CD4-positive, alpha-beta T cell treated with Interleukin-21 for 1 hour (primary cell): ENCODE measurements around the gene FOLR3.
"Not testable (repeated sequence)": the region's sequence is repeated elsewhere in the genome, so short reads cannot be mapped to it uniquely, and the experiment has no call there.

Experiments used
- DNase-seq: peaks from one replicate; pipeline ENCODE4 v3.0.0-alpha.2; 2020

The FOLR3 gene

DNA sequence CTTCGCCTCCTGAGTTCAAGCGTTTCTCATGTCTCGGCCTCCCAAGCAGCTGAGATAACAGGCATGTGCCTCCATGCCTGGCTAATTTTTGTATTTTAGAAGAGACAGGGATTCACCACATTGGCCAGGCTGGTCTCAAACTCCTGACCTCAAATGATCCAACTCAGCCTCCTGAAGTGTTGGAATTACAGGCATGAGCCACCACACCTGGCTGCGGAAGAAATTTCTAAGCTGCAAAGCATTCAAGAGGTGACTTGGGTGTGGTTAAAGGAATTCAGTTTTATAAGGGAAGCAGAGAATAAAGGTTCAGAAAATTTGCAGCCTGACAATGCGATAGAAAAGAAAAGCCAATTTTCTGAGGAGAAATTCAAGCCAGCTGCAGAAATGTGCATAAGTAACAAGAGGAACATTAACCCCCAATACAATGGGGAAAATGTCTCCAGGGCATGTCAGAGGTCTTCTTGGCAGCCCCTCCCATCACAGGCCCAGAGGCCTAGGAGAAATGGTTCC lies 33.6 kb downstream of the FOLR3 start:
- DNase-seq: not testable (repeated sequence)

DNA sequence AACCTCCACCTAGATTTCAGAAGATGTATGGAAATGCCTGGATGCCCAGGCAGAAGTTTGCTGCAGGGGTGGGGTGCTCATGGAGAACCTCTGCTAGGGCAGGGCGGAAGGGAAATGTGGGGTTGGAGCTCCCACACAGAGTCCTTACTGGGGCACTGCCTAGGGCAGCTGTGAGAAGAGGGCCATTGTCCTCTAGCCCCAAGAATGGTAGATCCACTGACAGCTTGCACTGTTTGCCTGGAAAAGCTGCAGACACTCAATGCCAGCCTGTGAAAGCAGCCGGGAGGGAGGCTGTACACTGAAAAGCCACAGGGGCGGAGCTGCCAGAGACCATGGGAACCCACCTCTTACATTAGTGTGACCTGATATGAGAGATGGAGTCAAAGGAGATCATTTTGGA lies 34.2 kb downstream of the FOLR3 start:
- DNase-seq: not testable (repeated sequence)

DNA sequence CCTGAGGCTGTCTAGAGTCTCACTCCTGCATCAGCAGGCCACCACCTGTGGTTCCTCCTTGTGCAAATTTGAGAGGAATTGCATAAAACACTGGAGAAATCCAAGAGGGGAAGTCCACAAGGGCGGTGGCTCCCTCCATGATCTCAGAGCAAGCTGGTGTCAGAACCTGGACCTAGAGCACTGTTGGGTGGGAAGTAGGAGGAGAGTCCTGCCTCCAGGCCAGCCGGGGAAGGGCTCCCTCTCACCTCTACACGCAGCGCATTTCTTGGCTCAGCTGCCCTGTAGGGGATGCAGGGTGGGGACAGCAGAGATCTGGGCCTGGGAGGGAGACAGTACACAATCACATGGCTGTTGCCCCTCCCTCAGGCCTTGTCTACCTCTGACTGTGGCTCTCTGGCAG lies 36.5 kb downstream of the FOLR3 start:
- not testable (repeated sequence) for DNase-seq

DNA sequence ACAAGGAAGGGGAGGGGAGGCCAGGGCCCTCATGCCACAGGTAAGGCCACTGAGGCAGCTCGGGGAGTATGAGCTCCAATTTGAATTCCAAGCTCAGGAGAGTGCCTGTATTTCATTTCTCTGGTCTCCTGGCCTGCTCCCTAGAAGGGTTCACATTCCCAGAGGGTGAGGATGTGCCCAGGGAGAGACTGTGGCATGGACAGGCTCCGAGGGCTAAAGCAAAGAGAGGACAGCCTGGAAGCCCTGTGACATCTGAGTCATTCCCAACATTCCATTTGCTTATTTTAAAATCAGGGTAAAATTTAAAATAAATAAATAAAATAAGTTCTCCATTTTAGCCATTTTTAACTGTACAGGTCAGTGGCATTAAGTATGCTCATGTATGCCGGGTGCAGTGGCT lies 37.8 kb downstream of the FOLR3 start:
- no peak for DNase-seq

DNA sequence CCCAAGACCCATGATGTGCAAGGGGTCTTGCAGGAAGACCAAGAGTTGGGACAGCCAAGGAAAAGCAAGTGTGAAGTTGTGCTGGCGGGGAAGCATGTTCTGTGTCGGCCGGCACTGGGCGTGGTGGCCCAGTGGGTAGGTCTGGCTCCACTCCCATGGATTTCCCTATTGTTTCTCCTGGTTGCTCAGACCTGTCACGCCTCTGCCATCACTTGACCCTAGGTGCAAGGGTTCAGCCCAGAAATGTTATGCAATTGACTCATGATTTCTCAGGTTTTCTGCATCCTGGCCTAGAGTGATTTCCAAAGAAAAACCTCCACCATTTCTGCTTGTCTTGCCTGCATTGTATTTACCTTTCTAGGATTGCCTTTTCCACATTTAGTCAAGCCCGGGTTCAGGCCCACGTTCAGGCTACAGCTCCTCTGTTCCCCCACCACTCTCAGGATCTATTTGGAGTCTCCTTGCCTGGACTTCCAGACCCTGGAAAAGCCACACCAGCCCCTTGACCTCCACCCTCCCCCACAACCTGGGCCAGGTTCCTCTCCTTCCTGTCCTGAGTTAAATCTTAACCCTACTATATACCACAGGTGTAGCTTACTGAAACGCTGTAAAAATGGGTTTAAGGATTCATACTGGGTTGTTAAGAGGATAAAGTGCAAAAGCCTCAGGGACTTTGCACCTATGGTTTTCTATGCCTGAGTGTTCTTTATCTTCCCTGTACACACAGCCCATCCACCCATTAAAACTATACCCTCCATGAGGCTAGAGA lies 39.0 kb downstream of the FOLR3 start:
- DNase-seq: no peak

DNA sequence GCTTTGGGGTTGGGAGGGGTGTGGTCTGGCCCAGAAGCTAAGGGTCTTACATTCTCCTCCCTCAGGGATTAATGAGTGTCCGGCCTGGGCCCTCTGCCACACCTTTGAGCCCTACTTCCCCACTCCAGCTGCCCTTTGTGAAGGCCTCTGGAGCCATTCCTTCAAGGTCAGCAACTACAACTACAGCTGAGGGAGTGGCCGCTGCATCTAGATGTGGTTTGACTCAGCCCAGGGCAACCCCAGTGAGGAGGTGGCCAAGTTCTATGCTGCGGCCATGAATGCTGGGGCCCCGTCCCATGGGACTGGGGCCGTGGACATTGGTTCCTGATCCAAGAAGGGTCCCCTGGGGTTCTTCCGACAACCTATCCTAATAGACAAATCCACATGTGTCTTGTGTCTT lies 42.1 kb downstream of the FOLR3 start:
- DNase-seq: no peak

DNA sequence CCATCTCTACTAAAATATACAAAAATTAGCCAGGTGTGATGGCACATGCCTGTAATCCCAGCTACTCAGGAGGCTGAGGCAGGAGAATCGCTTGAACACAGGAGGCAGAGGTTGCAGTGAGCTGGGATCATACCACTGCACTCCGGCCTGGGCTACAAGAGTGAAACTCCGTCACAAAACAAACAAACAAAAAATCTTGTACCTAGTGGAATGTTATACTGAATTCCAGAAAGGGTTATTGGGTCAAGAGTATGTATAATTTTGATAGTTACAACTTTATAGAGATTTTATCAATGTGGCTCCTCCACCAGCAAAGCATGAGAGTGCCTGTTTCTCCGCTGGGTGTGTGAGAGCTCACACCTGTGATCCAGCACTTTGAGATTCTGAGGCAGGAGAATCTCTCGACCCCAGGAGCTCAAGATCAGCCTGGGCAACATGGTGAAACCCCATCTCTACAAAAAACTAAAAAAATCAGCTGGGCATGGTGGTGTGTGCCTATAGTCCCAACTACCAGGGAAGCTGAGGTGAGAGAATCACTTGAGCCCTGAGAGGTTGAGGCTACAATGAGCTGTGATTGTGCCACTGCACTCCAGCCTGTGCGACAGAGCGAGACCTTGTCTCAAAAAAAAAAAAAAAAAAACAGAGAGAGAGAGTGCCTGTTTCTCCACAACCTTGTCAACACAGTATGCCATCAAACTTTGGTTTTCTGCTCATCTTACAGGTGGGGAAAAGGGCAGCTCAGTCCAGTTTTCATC lies 43.7 kb downstream of the FOLR3 start:
- no peak for DNase-seq

DNA sequence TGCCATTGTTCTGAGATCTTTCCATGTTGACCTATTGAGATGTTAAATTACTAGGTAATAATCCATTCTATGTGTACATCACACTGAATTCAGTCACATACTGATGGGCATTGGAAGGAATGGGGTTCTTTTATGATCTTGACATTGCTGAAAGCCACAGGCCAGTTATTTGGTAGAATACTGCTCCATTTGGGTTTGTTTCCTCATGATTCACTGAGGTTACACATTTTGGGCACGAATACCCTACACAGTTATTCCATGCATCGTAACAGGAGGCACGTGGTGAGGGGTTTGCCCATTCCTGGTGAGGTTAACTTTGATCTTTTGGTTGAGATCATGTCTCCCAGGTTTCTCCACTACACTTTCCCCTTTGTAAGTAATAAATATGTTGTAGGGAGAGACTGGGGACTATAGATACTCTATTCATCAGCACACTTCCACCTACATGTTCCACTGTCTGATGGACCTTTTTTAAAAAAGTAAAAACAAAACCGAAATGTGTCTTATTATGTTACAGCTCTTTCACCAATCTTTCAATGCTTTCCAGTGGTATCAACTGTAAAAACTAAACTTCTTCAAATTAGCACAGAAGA lies 44.4 kb downstream of the FOLR3 start:
- DNase-seq: no peak

DNA sequence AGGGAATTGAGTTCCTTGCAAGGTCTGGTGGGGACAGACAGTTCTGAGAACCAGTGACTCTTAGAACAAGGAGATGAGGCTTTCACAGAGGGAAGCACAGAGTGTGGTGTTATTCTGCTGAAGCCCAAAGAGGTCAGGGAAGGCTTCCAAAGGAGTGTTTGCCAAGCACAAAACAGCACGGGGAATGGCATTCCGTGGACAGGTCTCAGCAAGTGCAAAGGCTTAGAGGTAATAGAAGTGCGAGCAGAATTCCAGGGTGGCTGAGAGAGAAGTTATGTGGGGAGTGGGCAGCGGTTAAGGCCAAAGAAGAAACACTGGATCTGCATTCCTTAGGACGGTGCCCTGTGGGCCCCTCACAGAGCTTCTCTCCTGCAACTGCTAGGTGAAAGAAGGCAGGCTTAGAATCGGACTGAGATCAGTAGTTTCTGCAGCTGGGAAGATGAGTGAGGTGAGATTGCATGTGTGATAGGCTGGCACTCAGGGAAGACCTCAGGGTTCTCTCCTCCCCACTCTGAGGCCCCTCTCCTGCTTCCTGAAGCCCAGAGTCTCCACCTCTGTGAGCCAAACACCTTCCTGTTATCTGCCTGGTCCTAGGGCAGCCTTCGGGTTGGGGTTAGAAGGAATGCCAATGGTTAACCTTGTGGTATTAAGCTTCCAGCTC lies 45.5 kb downstream of the FOLR3 start:
- not testable (repeated sequence) for DNase-seq

DNA sequence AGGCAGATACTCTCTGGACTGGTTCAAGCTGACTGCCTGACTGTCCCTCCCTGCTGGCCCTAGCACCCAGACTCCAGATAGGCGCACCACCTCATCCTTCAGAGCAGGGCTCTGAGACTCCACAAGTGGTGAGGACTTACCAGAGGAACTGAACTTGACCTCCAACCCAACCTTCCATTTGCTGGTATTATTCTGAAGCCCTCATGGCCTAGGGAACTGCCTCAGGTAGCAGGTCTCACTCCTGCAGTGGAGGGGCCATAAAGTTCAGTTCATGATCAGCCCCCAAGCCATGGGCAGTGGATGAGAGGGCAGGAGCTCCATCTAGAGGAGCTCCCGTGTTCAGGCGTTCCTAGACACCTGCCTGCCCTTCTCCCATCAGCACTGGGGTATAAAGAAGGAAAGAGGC lies 46.0 kb downstream of the FOLR3 start:
- not testable (repeated sequence) for DNase-seq

DNA sequence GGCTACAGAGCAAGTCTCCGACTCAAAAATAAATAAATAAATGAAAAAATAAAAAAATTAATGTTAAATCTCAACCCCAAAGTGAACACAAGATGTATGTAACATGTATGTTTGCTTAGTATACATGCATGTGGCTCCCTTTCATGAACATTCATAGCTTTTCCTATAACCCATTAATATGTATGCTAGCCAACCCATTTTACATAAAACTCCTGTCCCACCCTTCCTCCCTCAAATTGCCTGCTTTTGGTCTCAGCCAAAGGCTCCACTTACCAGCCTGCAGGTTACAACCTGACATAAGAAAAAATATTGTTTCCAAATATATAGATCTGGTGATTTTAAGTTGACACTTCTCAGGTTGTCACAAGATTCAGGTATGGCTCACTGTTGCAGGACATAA lies 52.7 kb downstream of the FOLR3 start:
- no peak for DNase-seq
